HG03520 (cell line): ENCODE data around the gene TCTN1.
"Not testable (repeated sequence)": the region's sequence is repeated elsewhere in the genome, so short reads cannot be mapped to it uniquely, and the experiment has no call there.

ENCODE experiments used
- ATAC-seq: cut with Tn5 transposase; IDR thresholded peaks from one replicate; pipeline ENCODE4 v1.9.1; 2021; ENCODE audit warnings: mild to moderate bottlenecking, moderate library complexity; ENCODE audit not compliant: unreplicated experiment

The TCTN1 gene

DNA sequence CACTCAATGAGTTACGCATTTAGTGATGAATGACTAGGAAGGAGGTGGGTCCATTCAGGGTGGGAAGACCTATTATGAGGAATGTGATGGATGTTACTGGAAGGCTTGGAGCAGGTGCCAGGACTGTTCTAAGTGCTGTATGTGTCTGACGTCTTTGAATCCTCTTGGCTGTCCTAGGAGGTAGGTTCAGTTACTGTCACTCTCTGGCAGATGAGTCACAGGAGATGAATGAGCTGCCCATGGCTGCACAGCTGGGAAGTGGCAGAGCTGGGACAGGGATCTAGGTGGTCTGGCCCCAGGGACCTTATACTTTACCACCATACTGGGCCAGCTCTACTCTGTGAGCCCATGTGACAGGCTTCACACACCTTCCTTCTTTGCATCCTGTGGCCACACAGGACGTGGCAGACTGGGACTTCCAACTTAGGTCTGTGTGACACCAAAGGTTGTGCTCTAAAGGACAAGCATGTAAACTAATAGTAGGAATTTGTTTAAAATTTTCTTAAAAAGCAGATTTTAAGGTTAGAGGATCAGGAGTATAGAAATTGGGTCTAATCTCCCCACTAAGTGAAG lies 24.0 kb downstream of the TCTN1 start:
- ATAC-seq = no peak

- no peak for ATAC-seq
Measured at GRCh38 chr12:110638796-110639195, 24.9 kb downstream of the TCTN1 start.

DNA sequence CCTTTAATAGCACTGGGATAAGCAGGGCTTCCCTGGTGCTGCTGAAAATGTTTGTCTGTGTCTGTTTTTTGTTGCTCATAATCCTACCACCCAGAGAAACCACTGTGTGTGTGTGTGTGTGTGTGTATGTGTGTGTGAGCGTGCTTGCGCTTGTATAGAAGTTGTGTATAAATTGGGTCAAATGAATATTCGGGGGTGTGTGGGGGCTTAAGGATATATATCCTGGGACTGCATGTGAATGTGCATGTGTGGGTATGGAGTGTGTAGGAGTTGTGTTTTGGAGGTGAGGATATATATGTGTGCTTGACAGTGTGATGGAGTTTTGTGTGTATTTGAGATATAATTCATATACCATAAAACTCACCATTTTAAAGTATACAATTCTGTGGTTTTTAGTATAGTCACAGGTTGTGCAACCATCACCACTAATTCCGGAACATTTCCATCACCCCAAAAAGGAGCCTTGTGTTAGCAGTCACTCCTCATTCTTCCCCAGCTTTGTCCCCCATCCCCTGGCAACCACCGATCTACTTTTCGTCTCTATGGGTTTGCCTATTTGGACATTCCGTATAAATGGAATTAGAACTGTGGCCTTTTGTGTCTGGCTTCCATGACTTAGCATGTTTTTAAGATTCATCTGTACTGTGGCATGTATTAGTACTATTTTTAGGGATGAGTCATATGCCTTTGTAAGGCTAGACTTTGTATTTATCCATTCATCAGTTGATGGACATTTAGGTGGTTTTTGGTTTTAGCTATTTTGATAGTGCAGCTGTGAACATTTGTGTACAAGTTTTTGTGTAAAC lies 25.6 kb downstream of the TCTN1 start:
- no peak for ATAC-seq

DNA sequence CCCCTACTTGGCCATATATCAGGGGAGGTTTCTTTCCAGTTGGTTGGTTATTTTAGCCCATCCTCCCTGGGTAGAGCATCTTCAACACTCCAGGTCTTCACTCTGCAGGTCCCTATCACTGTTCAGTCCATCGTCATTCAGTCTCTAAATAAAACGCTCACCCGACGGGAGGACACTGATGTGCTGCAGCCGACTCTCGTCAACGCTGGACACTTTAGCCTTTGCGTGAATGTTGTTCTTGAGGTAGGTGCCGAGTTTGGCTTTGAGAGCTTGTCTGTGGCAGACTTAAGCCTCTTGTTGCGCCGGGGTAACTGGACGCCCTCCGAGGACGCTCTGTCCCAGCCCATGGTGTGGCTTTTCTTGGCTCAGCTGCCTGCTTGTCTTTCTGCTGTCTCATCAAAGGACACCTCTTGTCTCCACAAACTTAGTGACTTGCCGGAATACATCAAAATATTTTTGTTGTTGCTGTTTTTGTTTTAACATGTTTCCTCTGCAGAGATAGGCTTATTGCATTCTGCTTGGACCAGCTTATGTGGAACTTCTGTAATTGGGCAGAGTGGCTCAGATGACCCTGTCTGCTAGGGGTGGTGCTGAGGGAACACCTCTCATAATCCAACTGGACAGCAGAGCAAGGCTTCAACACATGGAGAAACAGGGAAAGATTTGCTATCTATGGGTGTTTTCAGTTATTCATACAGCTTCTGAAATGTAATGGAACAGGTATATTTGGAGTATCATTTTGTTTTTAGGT lies 26.5 kb downstream of the TCTN1 start:
- ATAC-seq = no peak

DNA sequence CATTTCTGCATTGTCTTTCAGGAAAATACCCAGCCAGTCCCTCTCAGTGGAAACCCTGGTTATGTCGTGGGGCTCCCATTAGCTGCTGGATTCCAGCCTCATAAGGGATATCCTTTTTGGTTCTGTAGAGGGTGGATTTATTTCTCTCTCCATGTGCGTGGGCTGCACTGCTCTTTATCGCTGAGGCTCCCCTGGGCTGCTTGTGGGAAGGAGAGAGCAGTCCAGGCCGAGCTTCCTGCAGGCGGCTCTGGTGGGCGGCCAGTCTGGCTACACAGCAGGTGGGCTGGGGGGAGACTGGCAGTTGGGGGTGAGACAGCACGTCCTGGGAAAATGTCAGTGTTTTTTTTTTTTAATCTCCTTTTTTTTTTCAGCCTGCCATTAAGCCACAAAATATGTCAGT lies 27.6 kb downstream of the TCTN1 start:
- ATAC-seq = no peak

- ATAC-seq = no peak
Measured at GRCh38 chr12:110647631-110648040, 33.7 kb downstream of the TCTN1 start.

DNA sequence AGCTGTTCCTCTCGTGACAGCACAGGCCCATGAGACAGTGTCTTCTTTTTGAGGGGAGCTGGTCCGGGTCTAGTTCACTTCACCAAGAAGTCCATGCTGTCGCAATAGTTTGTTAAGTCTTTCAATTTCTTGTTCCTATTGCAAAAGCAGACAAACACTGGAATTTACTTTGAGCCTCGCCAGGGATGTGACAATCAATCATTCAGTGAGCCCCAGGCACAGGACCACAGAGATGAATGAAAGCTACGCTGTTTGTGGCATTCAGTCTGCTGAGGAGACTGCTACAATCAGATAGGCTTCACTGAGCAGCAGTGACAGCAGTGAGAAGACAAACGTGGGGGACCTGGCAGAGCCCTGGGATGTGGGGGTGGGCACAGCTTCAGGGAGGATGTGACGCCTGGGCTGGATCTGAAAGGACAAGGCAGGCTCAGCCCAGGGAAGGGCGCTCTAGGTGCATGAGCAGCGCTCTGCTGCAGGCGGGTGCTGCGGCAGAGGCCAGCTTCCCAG lies 35.5 kb downstream of the TCTN1 start:
- no peak for ATAC-seq

DNA sequence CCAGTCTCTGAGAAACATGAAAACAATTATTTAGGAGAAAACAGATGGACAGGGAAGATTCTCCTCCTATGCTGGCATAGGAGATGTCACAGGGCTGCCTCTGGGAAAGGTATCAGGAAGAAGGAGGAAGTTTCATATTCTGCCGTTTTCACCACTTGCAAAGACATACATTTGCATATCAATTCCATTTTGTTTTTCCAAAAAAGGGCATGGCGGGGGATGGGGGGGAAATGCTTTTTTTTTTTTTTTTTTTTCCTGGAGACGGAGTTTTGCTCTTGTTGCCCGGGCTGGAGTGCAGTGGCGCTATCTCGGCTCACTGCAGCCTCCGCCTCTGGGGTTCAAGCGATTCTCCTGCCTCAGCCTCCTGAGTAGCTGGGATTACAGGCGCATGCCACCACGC lies 40.3 kb downstream of the TCTN1 start:
- not testable (repeated sequence) for ATAC-seq

DNA sequence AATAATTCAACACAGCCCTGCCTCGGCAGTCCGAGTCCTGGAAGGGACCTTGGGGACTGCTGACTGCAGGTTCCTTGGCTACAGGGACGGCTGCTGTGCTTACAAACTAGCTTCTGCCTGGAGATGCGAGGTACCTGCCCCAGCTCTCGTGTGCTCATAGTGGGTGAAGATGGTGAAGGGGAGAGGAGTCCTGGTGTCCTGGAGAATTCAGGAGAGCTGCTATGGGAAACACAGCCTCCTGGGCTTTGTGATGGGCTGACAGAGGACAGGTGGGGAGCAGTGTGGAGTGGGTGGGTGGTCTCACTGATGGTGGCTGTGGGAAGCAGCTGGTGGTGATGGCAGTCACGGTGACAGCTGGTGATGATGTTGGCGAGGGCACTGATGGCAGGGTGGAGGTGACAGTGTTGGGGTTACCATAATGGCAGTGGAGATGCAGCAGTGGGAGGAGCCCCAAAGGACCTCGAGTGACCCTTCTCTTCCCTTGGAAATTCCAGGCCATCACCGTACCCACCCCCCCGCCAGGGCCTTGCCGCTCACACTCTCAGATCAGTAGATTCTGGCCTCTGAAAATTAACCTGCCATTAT lies 42.2 kb downstream of the TCTN1 start:
- ATAC-seq = no peak

DNA sequence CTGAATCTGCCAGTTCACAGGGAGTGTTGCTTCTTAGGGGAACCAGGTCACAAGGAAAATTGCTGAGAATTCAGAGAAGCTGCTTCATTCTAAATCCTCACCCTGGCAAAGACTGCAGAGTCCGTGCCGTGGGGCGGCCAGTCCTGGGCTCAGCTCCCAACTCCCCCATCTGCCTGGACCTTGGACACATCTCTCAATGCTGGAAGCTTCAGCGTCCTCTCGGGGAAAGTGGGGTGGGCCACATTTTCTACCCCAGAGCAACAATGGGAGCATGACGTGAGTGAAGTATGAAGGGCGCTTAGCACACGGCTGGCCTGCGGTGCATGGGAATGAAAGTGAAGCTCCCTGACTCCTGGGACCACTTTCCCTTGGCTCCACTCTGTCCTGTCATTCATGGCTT lies 43.8 kb downstream of the TCTN1 start:
- no peak for ATAC-seq

- no peak for ATAC-seq
Measured at GRCh38 chr12:110658242-110658641, 44.3 kb downstream of the TCTN1 start.

DNA sequence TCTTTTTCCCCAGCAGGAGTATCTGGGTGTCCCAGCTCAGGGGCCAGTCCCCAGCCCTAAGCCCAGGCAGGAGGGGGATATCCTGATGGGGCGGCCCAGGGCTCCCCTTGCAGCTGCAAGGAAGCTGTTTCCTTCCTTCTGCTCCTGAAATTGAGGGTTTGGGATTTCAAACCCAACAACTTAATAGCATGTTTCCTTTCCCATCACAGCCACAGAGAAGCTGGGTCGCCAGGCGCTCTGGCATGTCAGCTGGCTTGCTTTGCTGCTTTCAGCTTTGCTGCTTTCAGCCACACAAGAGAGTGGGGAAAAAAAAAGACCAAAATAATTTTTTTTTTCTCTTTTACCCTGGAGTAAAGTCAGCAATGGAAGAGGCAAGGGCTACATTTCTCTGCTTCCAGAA lies 44.9 kb downstream of the TCTN1 start:
- no peak for ATAC-seq

DNA sequence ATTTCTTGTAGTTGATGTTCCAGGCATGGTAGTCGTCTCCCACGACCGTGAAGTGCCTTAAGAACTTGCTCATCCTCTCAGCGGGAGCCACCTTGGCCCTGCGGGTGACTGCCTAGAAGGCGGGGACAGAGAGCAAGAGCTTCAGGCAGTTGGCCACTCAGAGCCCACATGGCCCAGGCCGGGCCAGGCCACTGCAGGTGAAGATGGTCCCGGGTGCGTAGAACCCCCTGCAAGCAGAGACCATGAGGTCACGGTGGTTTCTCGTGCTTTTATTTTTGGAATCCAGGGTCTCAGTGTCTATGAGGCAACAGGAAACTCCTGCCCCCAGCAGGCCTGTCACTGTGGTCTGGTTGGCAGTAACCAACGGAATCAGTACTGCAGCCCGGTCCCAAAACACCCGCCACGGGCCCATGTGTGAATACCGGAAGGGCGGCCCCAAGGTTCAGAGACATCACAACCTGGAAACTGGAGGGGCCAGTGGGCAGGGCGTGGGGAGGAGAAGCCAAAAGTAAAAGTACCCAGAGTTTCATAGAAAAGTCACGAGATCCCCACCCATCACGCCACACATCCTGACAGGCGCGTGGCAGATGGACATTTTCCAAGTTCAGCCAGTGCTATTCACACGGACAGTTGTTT lies 47.5 kb downstream of the TCTN1 start:
- ATAC-seq = peak; percentile 82

- no peak for ATAC-seq
Measured at GRCh38 chr12:110666892-110667291, 53.0 kb downstream of the TCTN1 start.

- no peak for ATAC-seq
Measured at GRCh38 chr12:110667671-110668070, 53.7 kb downstream of the TCTN1 start.

DNA sequence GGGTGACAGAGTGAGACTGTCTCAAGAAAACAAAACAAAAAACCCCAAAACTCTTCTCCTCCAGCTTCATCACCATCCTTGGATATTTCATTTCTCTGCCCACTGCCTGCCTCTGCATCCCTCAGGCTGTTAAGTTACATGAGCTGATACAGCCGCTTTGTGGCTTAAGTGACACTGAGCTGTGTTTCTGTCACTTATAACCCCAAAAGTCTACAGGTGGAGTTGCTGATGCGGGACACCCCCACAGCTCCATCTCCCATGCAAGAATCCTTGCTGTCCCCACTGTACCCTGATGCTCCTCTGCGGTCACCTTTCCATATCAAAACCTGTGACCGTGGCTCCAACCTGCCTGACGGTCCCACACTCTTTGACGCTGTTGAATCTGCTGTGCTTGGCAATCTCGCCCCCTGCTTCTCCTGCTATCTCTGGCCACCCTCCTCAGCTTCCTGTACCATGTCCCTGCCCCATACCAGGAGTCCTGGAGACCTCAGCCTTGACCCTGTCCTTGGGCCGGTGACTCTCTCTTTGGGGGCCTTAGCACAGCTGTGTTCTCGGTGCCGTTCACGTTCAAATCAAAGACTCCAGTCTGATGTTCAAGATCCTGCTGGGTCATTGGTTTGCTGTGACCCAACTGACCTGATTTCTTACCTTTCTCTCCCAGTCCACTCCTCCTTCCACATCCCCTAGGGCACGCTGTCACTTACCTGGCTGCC lies 54.7 kb downstream of the TCTN1 start:
- peak; percentile 6 for ATAC-seq

- peak; percentile 12 for ATAC-seq
Measured at GRCh38 chr12:110669193-110669502, 55.2 kb downstream of the TCTN1 start.

DNA sequence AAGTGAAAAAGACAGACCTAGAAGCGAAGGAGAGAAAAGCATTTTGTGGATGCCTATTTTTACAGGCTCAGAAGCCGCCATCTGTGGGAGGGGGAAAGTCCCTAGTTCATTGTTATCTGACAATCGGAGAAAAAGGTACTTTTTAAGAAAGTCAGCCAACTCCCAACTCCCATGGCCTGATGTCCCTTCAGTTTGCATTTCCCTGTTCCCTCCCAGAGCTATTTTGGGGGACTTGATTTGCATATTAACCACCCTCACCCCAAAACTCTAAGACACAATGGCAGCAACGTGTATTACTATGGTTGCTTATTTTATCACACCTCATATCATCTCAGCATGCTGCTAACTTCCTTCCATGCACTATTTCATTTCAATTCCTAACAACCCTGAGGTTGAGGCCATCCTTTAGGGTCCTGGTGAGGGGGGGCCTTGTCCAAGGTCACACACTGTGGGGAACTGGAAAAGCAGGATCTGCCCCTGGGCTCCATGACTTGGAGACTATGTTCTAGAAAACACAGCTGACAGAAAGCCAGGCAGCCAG lies 56.3 kb downstream of the TCTN1 start:
- ATAC-seq = peak; percentile 41

GRCh38 chr12:110676171-110676570 lies 62.2 kb downstream of the TCTN1 start:
- ATAC-seq = no peak

GRCh38 chr12:110677206-110677911 lies 63.4 kb downstream of the TCTN1 start:
- ATAC-seq = no peak
